ENCODE data around the gene LUC7L3. TPM values are rescaled to one million over a fixed set of nuclear protein-coding genes. Genes with fewer than 3 reads are reported as not detected.

The LUC7L3 gene
- total and polyA plus RNA-seq, 10 of the 15 experiments (the other 5 are each of a cell fraction or from before 2014, with no cell fraction given): 51.3 to 176 (median 149) TPM

DNA sequence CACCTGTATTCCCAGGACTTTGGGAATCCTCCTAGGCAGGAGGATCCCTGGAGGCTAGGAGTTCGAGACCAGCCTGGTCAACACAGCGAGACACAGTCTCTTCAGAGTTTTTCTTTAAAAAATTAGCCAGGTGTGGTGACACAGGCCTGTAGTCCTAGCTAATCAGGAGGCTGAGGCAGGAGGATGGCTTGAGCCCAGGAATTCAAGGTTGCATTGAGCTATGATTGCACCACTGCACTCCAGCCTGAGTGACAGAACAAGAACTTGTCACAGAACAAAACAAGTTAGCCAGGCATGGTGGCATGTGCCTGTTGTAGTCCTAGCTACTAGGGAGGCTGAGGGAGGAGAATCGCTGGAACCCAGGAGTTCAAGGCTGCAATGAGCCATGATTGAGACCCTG, 36.5 kb upstream of the LUC7L3 start:
- DNase-seq (ENCODE audit: low read depth, low spot score): no peak
- no peak for FAIRE-seq
- no TSS peak for BruUV-seq (replicated peaks)
- ChIA-PET POLR2A (no interaction called here), CTCF (interaction anchor here (2.5 kb wide), 1 partner anchor 12 kb away, joined by 7 read pairs; no protein-coding TSS in a partner anchor), RAD21 (ENCODE audit: unreplicated experiment) (no interaction called here), SMC1A (ENCODE audit: uncharacterized antibody, unreplicated experiment) (interaction anchor here (0.6 kb wide), 1 partner anchor 371 kb away, joined by 3 read pairs; no protein-coding TSS in a partner anchor)
- in situ Hi-C loops (cut with MboI): no loop called here
- no peak for TF ChIP-seq CTCF (IDR thresholded peaks at IDR 0.05 in 2 of 3, conservative IDR thresholded peaks at IDR 0.05 in 1 of 3; ENCODE audit: control insufficient read depth in 2 of 3, extremely low read depth in 1 of 3, insufficient read depth in 1 of 3, low read depth in 3 of 3, low read length in 3 of 3)
- no peak for TF ChIP-seq FOXK2 (IDR thresholded peaks at IDR 0.05)
- TF ChIP-seq TCF7 (IDR thresholded peaks at IDR 0.05; ENCODE audit: borderline replicate concordance): no peak
- no peak for TF ChIP-seq TCF3 (IDR thresholded peaks at IDR 0.05; ENCODE audit: borderline replicate concordance, insufficient read depth, low read depth, low read length)
- no peak for TF ChIP-seq ZNF384 (IDR thresholded peaks at IDR 0.05; ENCODE audit: borderline replicate concordance, low read depth, low read length)
- TF ChIP-seq CBFB (IDR thresholded peaks at IDR 0.05; ENCODE audit: low read depth): no peak
- TF ChIP-seq POLR2AphosphoS2 (IDR thresholded peaks at IDR 0.05; ENCODE audit: low read depth, low read length): no peak
- Histone ChIP-seq H3K9me3 (replicated peaks; ENCODE audit: control insufficient read depth, insufficient read depth, low read length) (no peaks in the 10 kb centered on the region), H3K36me3 (ENCODE audit: control insufficient read depth in 2 of 2, insufficient read depth in 2 of 2, low read length in 1 of 2) (no peaks in the 10 kb centered on the region), H3K27ac (ENCODE audit: control insufficient read depth, insufficient read depth) (no peak overlapping the region), H3K4me3 (no peak overlapping the region), H3K27me3 (replicated peaks in 1 of 2; ENCODE audit: control insufficient read depth in 2 of 2, insufficient read depth in 2 of 2, low read length in 1 of 2) (no peaks in the 10 kb centered on the region; a peak in 1 of 4 replicates), H3K4me2 (ENCODE audit: control insufficient read depth, insufficient read depth) (no peak overlapping the region), H3K4me1 (ENCODE audit: control insufficient read depth, insufficient read depth, low read length) (no peaks in the 10 kb centered on the region), H3K79me2 (ENCODE audit: control insufficient read depth, insufficient read depth, low read length) (no peaks in the 10 kb centered on the region), H4K20me1 (ENCODE audit: control insufficient read depth, insufficient read depth) (no peaks in the 10 kb centered on the region), H3K9ac (ENCODE audit: control insufficient read depth, insufficient read depth, low read length) (no peak overlapping the region), H2AFZ (ENCODE audit: control insufficient read depth, low read depth, low read length) (no peak overlapping the region)
- no peak for ATAC-seq
- intact Hi-C loops (cut with micrococcal nuclease; ENCODE audit: unreplicated experiment): no loop called here
- 9% methylated on average over 3 of the region's 3 CpGs for WGBS (ENCODE audit: insufficient coverage, insufficient replicate concordance, low lambda C conversion rate, missing lambda C conversion rate)

All from GM12878 (cell line).